Muscle layer of colon (tissue), 2 donors: ENCODE data around the gene PRDM15.

Experiments used
- H3K27ac ChIP-seq: one replicate; pipeline ENCODE4 v1.7.0; 2013; ENCODE audit warnings: low read depth, mild to moderate bottlenecking, low read length, moderate library complexity
- H3K27me3 ChIP-seq, 2 donors: one replicate each; pipeline ENCODE4 v1.7.0; 2013; ENCODE audit warnings: low read length in 2 of 2, mild to moderate bottlenecking in 2 of 2; ENCODE audit not compliant: insufficient read depth in 2 of 2, control insufficient read depth in 1 of 2
- H3K36me3 ChIP-seq: one replicate; pipeline ENCODE4 v1.7.0; 2013; ENCODE audit warnings: mild to moderate bottlenecking, low read length; ENCODE audit not compliant: insufficient read depth
- H3K4me1 ChIP-seq: one replicate; pipeline ENCODE4 v1.7.0; 2013; ENCODE audit warnings: mild to moderate bottlenecking, low read length; ENCODE audit not compliant: insufficient read depth
- H3K4me3 ChIP-seq, 2 donors: one replicate each; pipeline ENCODE4 v1.7.0; 2013; ENCODE audit warnings: low read length in 2 of 2, low read depth in 1 of 2, mild to moderate bottlenecking in 1 of 2, moderate library complexity in 1 of 2
- H3K9ac ChIP-seq: one replicate; pipeline ENCODE4 v1.7.0; 2013; ENCODE audit warnings: low read length
- H3K9me3 ChIP-seq: one replicate; pipeline ENCODE4 v1.7.0; 2013; ENCODE audit warnings: mild to moderate bottlenecking, low read length
- donor health status: abdominal sarcoma.
- donor health status: Adenocarcinoma of cecum.

Gene PRDM15

GRCh38 chr21:41921021-41921420, 41.9 kb upstream of the PRDM15 start:
- Histone ChIP-seq H3K9ac (no peak overlapping the region), H3K27ac (no peak overlapping the region), H3K4me1 (peaks cover 11% of the 10 kb centered on the region), H3K9me3 (no peaks in the 10 kb centered on the region), H3K27me3 (no peaks in the 10 kb centered on the region), H3K4me3 (no peak overlapping the region), H3K36me3 (peaks cover 20% of the 10 kb centered on the region)

GRCh38 chr21:41920476-41920875, 41.3 kb upstream of the PRDM15 start:
- Histone ChIP-seq H3K9ac (no peak overlapping the region), H3K4me3 (no peak overlapping the region), H3K27me3 (no peaks in the 10 kb centered on the region), H3K27ac (no peak overlapping the region), H3K9me3 (no peaks in the 10 kb centered on the region), H3K4me1 (peaks cover 6% of the 10 kb centered on the region), H3K36me3 (peaks cover 23% of the 10 kb centered on the region)

GRCh38 chr21:41919666-41920398, 40.7 kb upstream of the PRDM15 start:
- Histone ChIP-seq H3K9ac (no peak overlapping the region), H3K4me1 (no peaks in the 10 kb centered on the region), H3K9me3 (no peaks in the 10 kb centered on the region), H3K36me3 (peaks cover 23% of the 10 kb centered on the region), H3K4me3 (no peak overlapping the region), H3K27ac (no peak overlapping the region), H3K27me3 (no peaks in the 10 kb centered on the region)

- H3K27me3 ChIP-seq = no peaks in the 10 kb centered on the region
- no peaks in the 10 kb centered on the region for H3K4me1 ChIP-seq
- H3K9me3 ChIP-seq = no peaks in the 10 kb centered on the region
- peaks cover 24% of the 10 kb centered on the region for H3K36me3 ChIP-seq
- no peak overlapping the region for H3K9ac ChIP-seq
- H3K4me3 ChIP-seq = no peak overlapping the region
- H3K27ac ChIP-seq = no peak overlapping the region
Observed at GRCh38 chr21:41918561-41919358, 39.6 kb upstream of the PRDM15 start.

- Histone ChIP-seq H3K36me3 (peaks cover 34% of the 10 kb centered on the region), H3K27me3 (no peaks in the 10 kb centered on the region), H3K9ac (no peak overlapping the region), H3K27ac (no peak overlapping the region), H3K9me3 (no peaks in the 10 kb centered on the region), H3K4me3 (no peak overlapping the region), H3K4me1 (no peaks in the 10 kb centered on the region)
Observed at GRCh38 chr21:41917531-41917930, 38.4 kb upstream of the PRDM15 start.

- Histone ChIP-seq H3K36me3 (peaks cover 36% of the 10 kb centered on the region), H3K27ac (no peak overlapping the region), H3K4me3 (no peak overlapping the region), H3K4me1 (no peaks in the 10 kb centered on the region), H3K9me3 (no peaks in the 10 kb centered on the region), H3K27me3 (no peaks in the 10 kb centered on the region), H3K9ac (no peak overlapping the region)
Observed at GRCh38 chr21:41916888-41917433, 37.8 kb upstream of the PRDM15 start.

- H3K9me3 ChIP-seq = no peaks in the 10 kb centered on the region
- no peak overlapping the region for H3K4me3 ChIP-seq
- no peaks in the 10 kb centered on the region for H3K4me1 ChIP-seq
- no peak overlapping the region for H3K9ac ChIP-seq
- no peaks in the 10 kb centered on the region for H3K27me3 ChIP-seq
- peaks cover 47% of the 10 kb centered on the region for H3K36me3 ChIP-seq
- no peak overlapping the region for H3K27ac ChIP-seq
Observed at GRCh38 chr21:41914965-41915364, 35.8 kb upstream of the PRDM15 start.

GRCh38 chr21:41914358-41914757, 35.2 kb upstream of the PRDM15 start:
- Histone ChIP-seq H3K27me3 (no peaks in the 10 kb centered on the region), H3K36me3 (peaks cover 48% of the 10 kb centered on the region), H3K9ac (no peak overlapping the region), H3K27ac (no peak overlapping the region), H3K9me3 (no peaks in the 10 kb centered on the region), H3K4me3 (no peak overlapping the region), H3K4me1 (no peaks in the 10 kb centered on the region)

- Histone ChIP-seq H3K27ac (no peak overlapping the region), H3K27me3 (no peaks in the 10 kb centered on the region), H3K9me3 (no peaks in the 10 kb centered on the region), H3K4me3 (no peak overlapping the region), H3K4me1 (no peaks in the 10 kb centered on the region), H3K36me3 (peaks cover 58% of the 10 kb centered on the region), H3K9ac (no peak overlapping the region)
Observed at GRCh38 chr21:41913230-41913629, 34.1 kb upstream of the PRDM15 start.

- H3K36me3 ChIP-seq = peaks cover 59% of the 10 kb centered on the region
- no peak overlapping the region for H3K4me3 ChIP-seq
- H3K27me3 ChIP-seq = no peaks in the 10 kb centered on the region
- H3K9me3 ChIP-seq = no peaks in the 10 kb centered on the region
- no peaks in the 10 kb centered on the region for H3K4me1 ChIP-seq
- no peak overlapping the region for H3K9ac ChIP-seq
- H3K27ac ChIP-seq = no peak overlapping the region
Observed at GRCh38 chr21:41908829-41909228, 29.7 kb upstream of the PRDM15 start.

GRCh38 chr21:41907496-41908258, 28.5 kb upstream of the PRDM15 start:
- peaks cover 59% of the 10 kb centered on the region for H3K36me3 ChIP-seq
- no peaks in the 10 kb centered on the region for H3K27me3 ChIP-seq
- no peak overlapping the region for H3K4me3 ChIP-seq

More at GRCh38 chr21:41907496-41908258, 28.5 kb upstream of the PRDM15 start:
- H3K9me3 ChIP-seq = no peaks in the 10 kb centered on the region
- no peak overlapping the region for H3K9ac ChIP-seq
- no peaks in the 10 kb centered on the region for H3K4me1 ChIP-seq
- no peak overlapping the region for H3K27ac ChIP-seq
